Gastroesophageal sphincter (tissue), 4 donors: ENCODE results near the gene FAM234A. TPM values are rescaled to one million over a fixed set of nuclear protein-coding genes. Genes with fewer than 3 reads are reported as not detected.

ENCODE experiments used
- ATAC-seq: fragments of 150-250 bp; one replicate; pipeline ENCODE4 v1.9.1; 2016; ENCODE audit warnings: mild to moderate bottlenecking, moderate library complexity
- H3K27ac ChIP-seq, 4 donors: fragments of 200-600 bp; sonication (generic) in 3 of 4; 1 replicate in 3 of 4; 2 replicates in 1 of 4; pipeline ENCODE4 v1.5.1; 2016 to 2019
- H3K27me3 ChIP-seq: fragments of 200-600 bp; sonication (generic); one replicate; pipeline ENCODE4 v1.5.1; 2019
- H3K36me3 ChIP-seq, 2 donors: fragments of 200-600 bp; sonication (generic); one replicate each; pipeline ENCODE4 v1.5.1; 2019; ENCODE audit warnings: control low read depth in 1 of 2
- H3K4me1 ChIP-seq, 3 donors: fragments of 200-600 bp; sonication (generic); 1 replicate in 2 of 3; 2 replicates in 1 of 3; pipeline ENCODE4 v1.5.1; 2016 to 2019; ENCODE audit warnings: control low read depth in 2 of 3
- H3K4me3 ChIP-seq, 2 donors: fragments of 200-600 bp; sonication (generic); one replicate each; pipeline ENCODE4 v1.5.1; 2019; ENCODE audit warnings: mild to moderate bottlenecking in 1 of 2, moderate library complexity in 1 of 2
- H3K9me3 ChIP-seq, 3 donors: fragments of 200-600 bp; sonication (generic); one replicate each; pipeline ENCODE4 v1.5.1; 2017 to 2019; ENCODE audit warnings: control low read depth in 2 of 3
- EP300 ChIP-seq: sonication (generic); formaldehyde crosslinking; IDR thresholded peaks from one replicate; pipeline ENCODE4 v1.6.1; 2017; ENCODE audit warnings: antibody characterized with exemption, mild to moderate bottlenecking
- POLR2A ChIP-seq, 2 donors: fragments of 450-650 bp; IDR thresholded peaks; one replicate each; pipeline ENCODE4 v1.6.1; 2017; ENCODE audit warnings: antibody characterized with exemption in 2 of 2, mild to moderate bottlenecking in 2 of 2, moderate library complexity in 1 of 2
- POLR2AphosphoS5 ChIP-seq: sonication (generic); formaldehyde crosslinking; IDR thresholded peaks from one replicate; pipeline ENCODE4 v1.6.1; 2017; ENCODE audit warnings: antibody characterized with exemption
- WGBS, 2 donors: methylation state at CpG; one replicate each; pipeline ENCODE4 v1.1.5; 2018; ENCODE audit warnings: low coverage in 1 of 2; 5-methylcytosine and 5-hydroxymethylcytosine counted together
- total RNA-seq, 4 donors: library from RNA; depleted of rRNA; stranded (reverse); fragments of >200 nt; gene quantifications; one replicate each; pipeline ENCODE4 v1.1.0, GENCODE V29; 2016
- TF ChIP-seq, protein P1 (sequence below), 4 experiments: fragments of 200-600 bp in 2 of 4; fragments of 450-650 bp in 2 of 4; sonication (generic) in 1 of 4; IDR thresholded peaks; one replicate each; pipeline ENCODE4 v1.5.1; 2017 to 2019; ENCODE audit warnings: antibody characterized with exemption in 4 of 4, mild to moderate bottlenecking in 2 of 4, moderate library complexity in 2 of 4

Gene FAM234A, protein sequence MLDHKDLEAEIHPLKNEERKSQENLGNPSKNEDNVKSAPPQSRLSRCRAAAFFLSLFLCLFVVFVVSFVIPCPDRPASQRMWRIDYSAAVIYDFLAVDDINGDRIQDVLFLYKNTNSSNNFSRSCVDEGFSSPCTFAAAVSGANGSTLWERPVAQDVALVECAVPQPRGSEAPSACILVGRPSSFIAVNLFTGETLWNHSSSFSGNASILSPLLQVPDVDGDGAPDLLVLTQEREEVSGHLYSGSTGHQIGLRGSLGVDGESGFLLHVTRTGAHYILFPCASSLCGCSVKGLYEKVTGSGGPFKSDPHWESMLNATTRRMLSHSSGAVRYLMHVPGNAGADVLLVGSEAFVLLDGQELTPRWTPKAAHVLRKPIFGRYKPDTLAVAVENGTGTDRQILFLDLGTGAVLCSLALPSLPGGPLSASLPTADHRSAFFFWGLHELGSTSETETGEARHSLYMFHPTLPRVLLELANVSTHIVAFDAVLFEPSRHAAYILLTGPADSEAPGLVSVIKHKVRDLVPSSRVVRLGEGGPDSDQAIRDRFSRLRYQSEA
- 100 to 1,000 TPM in 2 of 4 donors, 10 to 100 TPM in 2; 54.5 to 123 (median 93.2) TPM for total RNA-seq

DNA sequence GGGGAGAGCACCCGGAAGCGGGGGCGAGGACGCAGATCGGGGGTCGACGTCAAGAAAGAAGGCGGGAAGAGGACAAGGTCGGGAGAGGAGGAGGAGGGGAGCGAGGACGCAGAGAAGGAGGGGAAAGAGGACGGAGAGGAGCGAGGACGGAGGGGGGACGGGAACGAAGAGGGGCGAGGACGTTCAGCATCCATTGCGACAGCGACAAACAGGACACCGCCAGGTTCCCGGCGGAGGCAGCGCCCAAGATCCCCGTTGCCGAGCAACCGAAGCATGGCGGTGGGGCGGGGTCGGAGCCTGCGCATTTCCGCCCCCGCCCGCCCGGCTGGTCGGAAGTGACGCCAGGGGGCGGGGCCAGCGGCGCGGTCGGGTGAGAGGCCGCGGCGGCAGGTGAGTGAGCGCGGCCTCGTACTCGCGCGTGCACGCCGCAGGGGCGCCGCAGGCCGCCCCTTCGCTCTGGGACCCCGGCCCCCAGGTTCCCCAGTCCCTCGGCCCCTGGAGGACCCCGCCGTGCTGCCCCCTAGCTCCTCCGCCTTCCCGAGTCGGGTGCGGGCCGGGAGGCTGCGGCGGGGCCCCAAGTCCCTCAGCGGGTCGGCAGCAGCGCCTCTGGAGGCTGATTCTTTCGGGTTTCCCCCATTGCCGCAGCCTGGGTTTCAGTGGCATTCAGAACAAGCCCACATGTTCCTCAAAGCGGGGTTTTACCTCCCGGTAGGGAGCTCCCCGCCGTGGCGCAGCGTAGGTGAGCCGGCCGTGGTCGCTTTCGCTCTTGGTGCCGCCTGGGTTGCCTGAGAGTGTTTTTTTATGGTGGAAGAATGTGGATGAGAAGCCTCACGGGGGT is at the start of gene FAM234A:
Gene FAM234A, plus strand, starts transcription at position 354 of the 838 bp plus-strand sequence. CDS start 19,593 bp downstream, outside the sequence.
- WGBS, 2 donors, result 0% methylated on average over 12 to 31 of the region's 85 CpGs
- no peaks in the 10 kb centered on the region for H3K36me3 ChIP-seq

DNA sequence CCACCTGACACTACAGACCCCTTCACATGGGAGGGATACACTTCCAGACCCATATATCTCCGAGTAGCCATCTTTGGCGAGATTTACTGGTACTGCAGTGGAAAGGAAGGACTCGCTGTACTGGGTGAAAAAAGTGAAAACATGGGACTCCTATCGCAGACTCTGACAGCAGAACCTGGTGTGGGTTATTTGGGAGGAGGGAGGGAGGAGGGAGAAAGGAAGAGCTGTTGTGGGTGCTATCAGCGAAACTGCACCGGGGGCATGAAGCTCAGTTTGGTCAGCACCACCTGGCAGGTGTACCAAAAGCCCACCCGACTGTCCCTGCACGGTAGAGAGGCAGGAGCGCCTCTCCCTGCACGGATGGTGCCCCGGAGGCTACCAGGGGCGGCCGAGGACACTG is 49.4 kb upstream of the FAM234A start:
- TF ChIP-seq, protein P1, sequence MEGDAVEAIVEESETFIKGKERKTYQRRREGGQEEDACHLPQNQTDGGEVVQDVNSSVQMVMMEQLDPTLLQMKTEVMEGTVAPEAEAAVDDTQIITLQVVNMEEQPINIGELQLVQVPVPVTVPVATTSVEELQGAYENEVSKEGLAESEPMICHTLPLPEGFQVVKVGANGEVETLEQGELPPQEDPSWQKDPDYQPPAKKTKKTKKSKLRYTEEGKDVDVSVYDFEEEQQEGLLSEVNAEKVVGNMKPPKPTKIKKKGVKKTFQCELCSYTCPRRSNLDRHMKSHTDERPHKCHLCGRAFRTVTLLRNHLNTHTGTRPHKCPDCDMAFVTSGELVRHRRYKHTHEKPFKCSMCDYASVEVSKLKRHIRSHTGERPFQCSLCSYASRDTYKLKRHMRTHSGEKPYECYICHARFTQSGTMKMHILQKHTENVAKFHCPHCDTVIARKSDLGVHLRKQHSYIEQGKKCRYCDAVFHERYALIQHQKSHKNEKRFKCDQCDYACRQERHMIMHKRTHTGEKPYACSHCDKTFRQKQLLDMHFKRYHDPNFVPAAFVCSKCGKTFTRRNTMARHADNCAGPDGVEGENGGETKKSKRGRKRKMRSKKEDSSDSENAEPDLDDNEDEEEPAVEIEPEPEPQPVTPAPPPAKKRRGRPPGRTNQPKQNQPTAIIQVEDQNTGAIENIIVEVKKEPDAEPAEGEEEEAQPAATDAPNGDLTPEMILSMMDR (IDR thresholded peaks at IDR 0.05), result no peak
- TF ChIP-seq EP300, result no peak
- no peak for TF ChIP-seq POLR2AphosphoS5
- TF ChIP-seq POLR2A (IDR thresholded peaks at IDR 0.05), result no peak
- Histone ChIP-seq H3K27me3 (peaks cover 12% of the 10 kb centered on the region), H3K4me3 (no peak overlapping the region), H3K9me3 (no peaks in the 10 kb centered on the region), H3K27ac (no peak overlapping the region), H3K36me3 (peaks cover 0 to 31% of the 10 kb centered on the region in 2 donors), H3K4me1 (peaks cover 7 to 15% (median 14%) of the 10 kb centered on the region in 3 donors)
- 60 to 69% methylated on average over 1 to 4 of the region's 13 CpGs for WGBS, 2 donors
- no peak for ATAC-seq

More for the DNA sequence above, at the start of gene FAM234A:
- Histone ChIP-seq H3K4me3 (peak within 1 kb of the TSS; percentile 74 to 92), H3K27me3 (no peaks in the 10 kb centered on the region), H3K27ac (peak within 1 kb of the TSS; percentile 91 to 100 (median 96)), H3K4me1 (peaks cover 0 to 30% (median 8%) of the 10 kb centered on the region in 3 donors), H3K9me3 (no peaks in the 10 kb centered on the region)
- ATAC-seq, result peak; percentile 96
- TF ChIP-seq POLR2A (IDR thresholded peaks at IDR 0.05) (peak; percentile 96 to 97), POLR2AphosphoS5 (peak; percentile 61), EP300 (no peak)
- TF ChIP-seq, protein P1 (IDR thresholded peaks at IDR 0.05), result peak in 3 of 4 experiments; percentile 42 to 63 (median 56)

DNA sequence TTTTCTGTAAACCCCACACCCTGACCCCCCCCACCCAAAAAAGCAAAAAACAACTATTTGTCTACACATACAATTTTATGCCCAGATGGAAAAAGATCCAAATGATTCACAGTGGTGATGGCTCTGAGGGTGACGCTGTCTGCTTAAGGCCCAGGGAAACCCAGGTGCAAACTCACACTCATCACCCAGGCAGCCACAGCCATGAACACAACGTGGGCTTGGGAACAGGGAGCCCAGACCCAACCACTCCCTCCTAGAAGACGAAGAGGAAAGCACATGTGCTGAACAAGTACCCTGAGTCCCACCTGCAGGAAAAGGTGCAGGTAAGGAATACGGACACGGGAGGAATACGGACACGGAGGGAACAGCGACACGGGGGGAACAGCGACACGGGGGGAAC is 48.9 kb upstream of the FAM234A start:
- ATAC-seq, result no peak
- Histone ChIP-seq H3K4me1 (peaks cover 6 to 11% (median 9%) of the 10 kb centered on the region in 3 donors), H3K27me3 (peaks cover 8% of the 10 kb centered on the region), H3K27ac (no peak overlapping the region), H3K36me3 (peaks cover 0 to 36% of the 10 kb centered on the region in 2 donors), H3K9me3 (no peaks in the 10 kb centered on the region), H3K4me3 (no peak overlapping the region)
- WGBS, 2 donors, result 31 to 58% methylated on average over 2 of the region's 11 CpGs
- TF ChIP-seq, protein P1 (IDR thresholded peaks at IDR 0.05), result no peak
- TF ChIP-seq POLR2A (IDR thresholded peaks at IDR 0.05), result no peak
- TF ChIP-seq POLR2AphosphoS5, result no peak
- TF ChIP-seq EP300, result no peak

DNA sequence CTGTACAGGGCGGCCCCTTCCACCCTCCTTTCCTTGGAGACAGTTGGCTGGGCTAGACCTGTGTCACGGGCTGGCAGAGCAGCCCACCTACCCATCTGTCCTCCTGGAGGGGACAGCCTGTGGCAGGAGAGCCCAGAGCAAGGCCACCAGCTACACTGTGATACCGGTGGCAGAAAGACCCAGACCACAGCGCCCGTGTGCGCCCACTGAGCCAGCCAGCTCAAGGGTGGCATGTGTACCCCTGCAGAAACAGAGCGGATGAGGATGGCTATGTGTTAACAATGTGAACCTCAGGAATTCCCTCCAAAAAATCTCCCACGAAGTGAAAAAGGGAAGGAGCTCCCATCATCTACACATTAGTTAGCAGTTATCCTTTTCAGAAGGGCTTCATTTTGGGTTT is 47.3 kb upstream of the FAM234A start:
- TF ChIP-seq POLR2A (IDR thresholded peaks at IDR 0.05), result no peak
- no peak for TF ChIP-seq EP300
- TF ChIP-seq, protein P1 (IDR thresholded peaks at IDR 0.05), result no peak
- TF ChIP-seq POLR2AphosphoS5, result no peak
- no peak overlapping the region for H3K4me3 ChIP-seq
- 53 to 93% methylated on average over 2 of the region's 8 CpGs for WGBS, 2 donors
- H3K27me3 ChIP-seq, result no peaks in the 10 kb centered on the region
- peaks cover 0 to 52% of the 10 kb centered on the region in 2 donors for H3K36me3 ChIP-seq
- no peak overlapping the region for H3K27ac ChIP-seq
- ATAC-seq, result peak; percentile 22
- H3K9me3 ChIP-seq, result no peaks in the 10 kb centered on the region
- no peaks in the 10 kb centered on the region for H3K4me1 ChIP-seq
